Effector memory CD4-positive, alpha-beta T cell (primary cell): Measurements from ENCODE around the gene BNC2.
"Not testable (repeated sequence)": the region's sequence is repeated elsewhere in the genome, so short reads cannot be mapped to it uniquely, and the experiment has no call there.

Source experiments
- DNase-seq, 3 donors: peaks; one replicate each; pipeline ENCODE4 v3.0.0-alpha.2; 2020
- H3K27ac ChIP-seq: 2 replicates; pipeline ENCODE4 v1.7.0; 2013; ENCODE audit warnings: mild to moderate bottlenecking, low read length, moderate library complexity; ENCODE audit not compliant: insufficient read depth, poor library complexity, severe bottlenecking
- H3K27me3 ChIP-seq: replicated peaks from 2 replicates; pipeline ENCODE4 v1.7.0; 2013; ENCODE audit warnings: mild to moderate bottlenecking, low read length; ENCODE audit not compliant: insufficient read depth, control insufficient read depth, poor library complexity, severe bottlenecking
- H3K36me3 ChIP-seq: 2 replicates; pipeline ENCODE4 v1.7.0; 2013; ENCODE audit warnings: mild to moderate bottlenecking, low read length, moderate library complexity; ENCODE audit not compliant: control insufficient read depth, insufficient read depth
- H3K4me1 ChIP-seq: 2 replicates; pipeline ENCODE4 v1.7.0; 2013; ENCODE audit warnings: low read length, mild to moderate bottlenecking; ENCODE audit not compliant: control insufficient read depth, insufficient read depth, poor library complexity, severe bottlenecking
- H3K4me3 ChIP-seq: 2 replicates; pipeline ENCODE4 v1.7.0; 2013; ENCODE audit warnings: low read length, low read depth, mild to moderate bottlenecking; ENCODE audit not compliant: insufficient read depth, poor library complexity, severe bottlenecking
- H3K9me3 ChIP-seq: 2 replicates; pipeline ENCODE4 v1.7.0; 2013; ENCODE audit warnings: mild to moderate bottlenecking, low read length, moderate library complexity; ENCODE audit not compliant: control insufficient read depth

The BNC2 gene

DNA sequence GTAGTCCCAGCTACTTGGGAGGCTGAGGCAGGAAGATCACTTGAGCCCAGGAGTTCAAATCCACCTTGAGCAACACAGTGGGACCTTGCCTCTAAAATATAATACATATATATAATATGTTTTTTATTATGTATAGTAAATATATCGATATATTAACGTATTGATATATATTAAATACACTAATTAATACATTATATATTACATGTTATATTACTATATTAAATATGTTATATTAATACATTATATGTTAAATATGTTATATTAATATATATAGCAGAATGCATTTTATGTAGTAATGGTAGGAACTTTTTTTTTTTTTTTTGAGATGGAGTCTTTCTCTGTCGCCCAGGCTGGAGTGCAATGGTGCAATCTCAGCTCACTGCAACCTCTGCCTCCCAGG, 18.1 kb upstream of the BNC2 start:
- no peak for DNase-seq
- H3K4me1 ChIP-seq, result no peaks in the 10 kb centered on the region
- H3K27ac ChIP-seq, result no peak overlapping the region
- no peak overlapping the region for H3K4me3 ChIP-seq
- H3K36me3 ChIP-seq, result no peaks in the 10 kb centered on the region
- no peaks in the 10 kb centered on the region for H3K9me3 ChIP-seq
- no peaks in the 10 kb centered on the region for H3K27me3 ChIP-seq

DNA sequence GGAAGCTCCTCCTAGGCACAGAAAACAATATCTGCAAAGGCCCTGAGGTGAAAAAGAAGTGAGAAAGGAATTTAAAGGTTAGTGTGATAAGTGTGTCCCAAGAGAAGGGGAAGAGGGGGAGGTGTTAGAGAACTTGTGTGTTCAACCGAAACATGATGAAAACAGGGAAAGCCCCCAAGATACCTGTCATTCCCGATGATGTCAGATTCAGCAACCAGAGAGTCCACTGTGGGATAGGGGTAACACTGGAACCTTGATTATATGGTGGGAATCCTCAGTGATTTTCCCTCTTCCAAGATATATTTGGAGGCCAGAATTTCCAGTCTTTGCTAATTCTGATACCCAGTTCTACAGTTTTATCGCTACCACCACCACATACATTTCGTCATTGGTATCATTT, 15.5 kb upstream of the BNC2 start:
- no peaks in the 10 kb centered on the region for H3K36me3 ChIP-seq

DNA sequence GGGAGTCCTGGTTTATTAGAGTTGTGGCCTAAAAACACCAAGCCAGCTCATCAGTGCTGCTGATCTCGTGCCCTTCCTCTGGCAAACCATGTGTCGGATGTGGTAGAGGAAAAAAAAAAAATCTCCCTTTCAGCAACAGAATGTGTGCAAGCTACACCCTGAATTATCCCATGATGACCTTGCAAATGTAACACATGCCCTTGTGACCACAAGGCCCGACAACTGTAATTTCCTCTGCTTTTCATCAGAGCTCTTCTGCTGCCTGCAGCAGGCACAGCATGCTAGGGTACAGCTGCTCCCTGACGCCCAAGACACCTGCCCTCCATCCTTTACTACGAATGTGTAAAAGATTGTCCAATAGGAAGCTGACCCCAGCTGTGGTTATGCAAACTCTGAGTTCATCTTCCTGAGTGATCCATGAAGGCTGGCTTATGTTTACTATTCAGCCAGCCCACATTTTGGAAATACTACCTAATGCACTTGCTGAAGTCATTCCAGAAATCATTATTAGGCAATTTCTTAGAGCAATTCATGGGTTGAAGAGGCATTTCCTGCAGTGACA, 14.6 kb upstream of the BNC2 start:
- Histone ChIP-seq H3K4me3 (no peak overlapping the region), H3K9me3 (no peaks in the 10 kb centered on the region), H3K27ac (no peak overlapping the region), H3K4me1 (no peaks in the 10 kb centered on the region), H3K27me3 (no peaks in the 10 kb centered on the region), H3K36me3 (no peaks in the 10 kb centered on the region)
- DNase-seq, result no peak

More for the DNA sequence above, 15.5 kb upstream of the BNC2 start:
- no peaks in the 10 kb centered on the region for H3K4me1 ChIP-seq
- H3K27ac ChIP-seq, result no peak overlapping the region
- DNase-seq, result no peak
- H3K4me3 ChIP-seq, result no peak overlapping the region
- no peaks in the 10 kb centered on the region for H3K9me3 ChIP-seq
- no peaks in the 10 kb centered on the region for H3K27me3 ChIP-seq

DNA sequence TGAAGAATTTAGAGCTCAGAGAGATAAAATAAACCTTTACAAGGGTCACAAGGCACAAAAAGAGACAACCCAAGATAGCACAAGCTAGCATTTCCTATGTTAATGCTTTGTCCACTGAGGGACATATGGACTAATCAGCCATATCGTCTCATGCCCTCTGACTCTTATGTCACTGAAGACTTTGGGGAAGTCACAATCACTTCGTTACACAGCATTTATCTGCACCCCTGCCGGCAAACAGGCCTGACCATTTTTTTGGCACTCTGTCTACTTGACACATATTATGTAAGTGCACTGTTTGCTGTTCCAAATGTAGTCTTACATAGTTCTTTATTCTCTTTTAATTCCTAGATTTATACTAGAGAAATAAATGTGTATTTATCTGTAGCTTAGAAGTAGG, 13.9 kb upstream of the BNC2 start:
- DNase-seq, result no peak
- H3K4me3 ChIP-seq, result no peak overlapping the region
- H3K9me3 ChIP-seq, result no peaks in the 10 kb centered on the region
- H3K27me3 ChIP-seq, result no peaks in the 10 kb centered on the region
- H3K27ac ChIP-seq, result no peak overlapping the region
- H3K4me1 ChIP-seq, result no peaks in the 10 kb centered on the region
- H3K36me3 ChIP-seq, result no peaks in the 10 kb centered on the region

DNA sequence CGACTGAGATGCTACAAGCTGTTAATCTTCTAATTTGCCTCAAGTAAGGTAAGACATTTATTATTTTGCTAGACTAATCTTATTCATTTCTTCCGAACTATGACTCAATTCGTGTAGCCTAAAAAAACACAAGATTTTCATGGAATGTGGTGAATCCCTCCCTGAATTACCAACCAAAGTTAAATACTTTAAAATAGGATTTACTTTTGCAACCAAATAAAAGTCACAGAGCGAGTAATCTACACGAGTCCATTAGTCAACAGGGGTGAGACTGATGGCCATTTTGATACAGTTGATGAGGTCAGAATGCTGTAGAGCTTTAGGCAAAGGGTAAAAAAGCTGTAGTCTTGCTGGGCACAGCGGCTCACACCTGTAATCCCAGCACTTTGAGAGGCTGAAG, 13.1 kb upstream of the BNC2 start:
- H3K27ac ChIP-seq, result no peak overlapping the region
- DNase-seq, result no peak
- H3K36me3 ChIP-seq, result no peaks in the 10 kb centered on the region
- no peak overlapping the region for H3K4me3 ChIP-seq
- no peaks in the 10 kb centered on the region for H3K4me1 ChIP-seq
- H3K9me3 ChIP-seq, result no peaks in the 10 kb centered on the region
- no peaks in the 10 kb centered on the region for H3K27me3 ChIP-seq

DNA sequence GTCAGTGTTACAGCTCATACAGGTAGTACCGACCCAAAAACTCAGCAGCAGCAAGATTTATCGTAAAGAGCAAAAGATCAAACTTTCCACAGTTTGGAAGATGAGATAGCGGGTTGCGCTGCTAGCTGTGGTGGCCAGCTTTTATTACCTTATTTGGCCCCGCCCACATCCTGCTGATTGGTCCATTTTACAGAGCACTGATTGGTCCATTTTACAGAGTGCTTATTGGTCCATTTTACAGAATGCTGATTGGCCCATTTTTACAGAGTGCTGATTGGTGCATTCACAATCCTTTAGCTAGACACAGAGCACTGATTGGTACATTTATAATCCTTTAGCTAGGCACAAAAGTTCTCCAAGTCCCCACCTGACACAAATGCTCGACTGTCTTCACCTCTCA, 12.0 kb upstream of the BNC2 start:
- not testable (repeated sequence) for H3K27me3 ChIP-seq, H3K4me1 ChIP-seq, H3K36me3 ChIP-seq, H3K4me3 ChIP-seq, DNase-seq, H3K27ac ChIP-seq, H3K9me3 ChIP-seq

DNA sequence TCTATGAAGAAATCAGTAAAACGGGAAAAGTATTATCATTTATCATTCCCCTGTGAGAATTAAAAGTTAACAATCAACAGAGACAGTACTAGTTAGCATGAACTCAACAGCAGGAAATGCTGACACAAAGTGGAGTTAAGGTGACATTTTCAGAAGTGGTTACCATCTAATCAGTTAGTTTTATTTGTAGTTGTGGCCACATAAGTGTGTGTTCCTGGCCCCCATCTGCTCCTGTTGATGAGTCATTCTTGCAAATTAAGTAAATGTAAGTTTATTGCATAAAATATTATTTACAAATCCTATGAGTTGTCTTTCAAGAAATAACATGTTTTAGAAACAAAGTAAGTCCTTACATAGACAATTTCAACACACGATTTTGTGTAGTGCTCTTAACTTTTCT, 8.9 kb upstream of the BNC2 start:
- H3K9me3 ChIP-seq, result no peaks in the 10 kb centered on the region
- no peaks in the 10 kb centered on the region for H3K4me1 ChIP-seq
- no peaks in the 10 kb centered on the region for H3K36me3 ChIP-seq
- H3K4me3 ChIP-seq, result no peak overlapping the region
- no peak for DNase-seq
- no peak overlapping the region for H3K27ac ChIP-seq
- no peaks in the 10 kb centered on the region for H3K27me3 ChIP-seq

DNA sequence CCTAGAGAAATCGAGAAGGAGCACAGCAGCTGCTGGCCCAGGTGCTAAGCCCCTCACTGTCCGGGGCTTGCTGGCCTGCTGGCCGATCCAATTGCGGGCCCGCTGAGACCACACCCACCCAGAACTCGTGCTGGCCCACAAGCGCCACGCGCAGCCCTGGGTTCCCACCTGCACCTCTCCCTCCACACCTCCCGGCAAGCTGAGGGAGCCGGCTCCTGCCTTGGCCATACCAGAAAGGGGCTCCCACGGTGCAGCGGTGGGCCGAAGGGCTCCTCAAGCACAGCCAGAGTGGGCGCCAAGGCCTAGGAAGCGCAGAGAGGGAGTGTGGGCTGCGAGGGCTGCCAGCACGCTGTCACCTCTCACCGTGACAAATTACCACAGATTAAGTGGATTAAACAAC, 6.8 kb upstream of the BNC2 start:
- Histone ChIP-seq H3K36me3 (no peaks in the 10 kb centered on the region), H3K9me3 (no peaks in the 10 kb centered on the region), H3K27ac (no peak overlapping the region), H3K4me3 (no peak overlapping the region), H3K27me3 (no peaks in the 10 kb centered on the region), H3K4me1 (no peaks in the 10 kb centered on the region)
- no peak for DNase-seq

DNA sequence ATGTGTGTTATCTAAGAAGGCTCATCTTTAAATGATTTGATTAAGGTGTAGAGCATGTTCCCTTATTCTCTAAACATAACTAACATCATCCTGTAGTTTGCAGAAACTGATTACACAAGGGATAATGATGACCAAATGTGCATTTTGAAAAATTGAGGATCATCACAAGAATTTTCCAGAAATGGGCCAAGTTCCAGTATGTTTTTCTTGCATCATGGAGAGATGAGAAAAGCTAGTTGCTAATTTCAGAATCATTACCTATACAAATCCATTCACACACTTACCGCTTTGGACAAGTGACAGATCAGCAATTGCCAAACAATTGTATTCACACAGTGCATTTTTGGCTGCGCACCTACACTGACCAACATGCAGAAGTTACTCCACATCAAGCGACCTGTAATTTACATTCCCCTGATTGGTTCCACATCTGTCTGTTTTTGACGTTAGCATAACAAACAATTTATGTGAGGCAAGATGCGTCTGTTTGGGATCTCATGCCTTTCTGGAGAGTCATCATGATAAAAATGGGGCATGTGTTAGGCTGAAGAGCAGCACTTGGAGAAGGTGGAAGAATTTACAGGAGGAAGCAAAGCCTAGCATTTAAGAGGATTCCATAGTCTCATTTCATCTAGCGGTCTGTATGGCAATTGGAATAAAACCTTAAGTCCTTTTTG, 2.8 kb upstream of the BNC2 start:
- peaks cover 3% of the 10 kb centered on the region for H3K27me3 ChIP-seq
- no peaks in the 10 kb centered on the region for H3K9me3 ChIP-seq
- no peak for DNase-seq
- no peak overlapping the region for H3K27ac ChIP-seq
- no peak overlapping the region for H3K4me3 ChIP-seq
- H3K4me1 ChIP-seq, result no peaks in the 10 kb centered on the region
- no peaks in the 10 kb centered on the region for H3K36me3 ChIP-seq

DNA sequence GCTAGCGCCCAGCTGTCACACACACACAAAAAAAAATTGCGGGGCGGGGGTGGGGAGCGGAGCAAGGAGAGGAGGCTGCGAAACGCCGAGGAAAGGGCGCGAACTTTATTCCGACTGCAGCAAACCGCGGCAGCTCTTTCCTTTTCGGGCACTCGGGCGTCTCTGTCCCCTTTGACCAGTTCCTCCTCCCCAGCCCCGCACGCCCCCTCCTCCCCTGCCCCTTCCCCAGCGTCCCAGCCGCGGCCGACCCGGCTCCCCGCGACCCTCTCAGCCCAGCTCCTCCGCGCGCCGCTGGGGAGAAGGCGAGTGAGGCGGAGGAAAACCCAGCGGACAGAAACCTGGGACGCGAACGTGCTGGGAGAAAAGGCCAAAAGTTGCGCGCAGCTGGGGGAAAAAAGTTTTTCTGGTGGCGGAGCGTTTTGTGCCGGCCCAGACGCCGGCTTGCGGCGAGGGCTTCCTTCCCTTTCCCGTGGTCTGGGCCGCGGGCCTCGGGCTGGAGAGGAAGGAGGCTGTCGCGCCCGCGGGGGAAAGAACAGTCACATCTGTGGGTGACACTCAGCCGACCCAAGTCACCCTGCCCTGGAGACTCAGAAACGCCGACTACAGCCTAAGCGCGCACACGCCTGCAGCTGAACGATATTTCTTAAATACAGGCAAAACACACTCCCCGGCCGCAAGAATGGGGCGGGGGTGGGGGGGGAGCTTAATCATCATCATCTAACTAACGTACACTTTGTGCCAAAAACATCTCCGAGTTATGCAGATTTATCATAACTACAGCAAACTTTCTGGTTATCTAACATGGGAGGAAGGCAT, 1.1 kb upstream of the BNC2 start:
- Histone ChIP-seq H3K9me3 (no peaks in the 10 kb centered on the region), H3K36me3 (no peaks in the 10 kb centered on the region), H3K27ac (no peak overlapping the region), H3K27me3 (peaks cover 3% of the 10 kb centered on the region), H3K4me1 (no peaks in the 10 kb centered on the region), H3K4me3 (no peak overlapping the region)
- DNase-seq, result no peak
